Upper lobe of right lung (tissue), 1 donor: ENCODE data around the gene LAMA2. TPM values are rescaled to one million over a fixed set of nuclear protein-coding genes. Genes with fewer than 3 reads are reported as not detected.

ENCODE experiments used
- ATAC-seq: fragments of 200-7000 bp; cut with Tn5 transposase; one replicate; pipeline ENCODE4 v1.9.1; 2020; ENCODE audit warnings: mild to moderate bottlenecking, moderate library complexity
- DNase-seq: peaks from one replicate; pipeline ENCODE4 v3.0.0-alpha.2; 2020
- H3K27ac ChIP-seq: fragments of 200-600 bp; one replicate; pipeline ENCODE4 v1.8.0; 2022
- H3K27me3 ChIP-seq: fragments of 200-600 bp; one replicate; pipeline ENCODE4 v1.8.0; 2022; ENCODE audit warnings: mild to moderate bottlenecking
- H3K36me3 ChIP-seq: fragments of 200-600 bp; one replicate; pipeline ENCODE4 v1.8.0; 2022
- H3K4me1 ChIP-seq: fragments of 200-600 bp; one replicate; pipeline ENCODE4 v1.8.0; 2022
- H3K4me3 ChIP-seq: fragments of 200-600 bp; one replicate; pipeline ENCODE4 v1.8.0; 2022; ENCODE audit warnings: mild to moderate bottlenecking
- H3K9me3 ChIP-seq: fragments of 200-600 bp; one replicate; pipeline ENCODE4 v1.8.0; 2022
- CTCF ChIP-seq: fragments of 200-600 bp; IDR thresholded peaks from one replicate; pipeline ENCODE4 v1.8.0; 2022; ENCODE audit warnings: antibody characterized with exemption
- intact Hi-C: fragments of 100-400 bp; cut with DNase I; formaldehyde crosslinking; loops from one replicate; pipeline ENCODE4 v1.11.0; 2022
- total RNA-seq: library from RNA; stranded (reverse); fragmentation: NEBNext Ultra II Directional; extraction: Animal tissue kit (Norgen Biotek cat#: 25700); gene quantifications from one replicate; pipeline ENCODE4 v1.2.1, GENCODE V29; 2021
- donor health status: DM: no; HTN: yes; CAD: no; lungs with severe emphysema.

The LAMA2 gene
- total RNA-seq, 1 donor from 2014 or later, result 42.1 TPM

DNA sequence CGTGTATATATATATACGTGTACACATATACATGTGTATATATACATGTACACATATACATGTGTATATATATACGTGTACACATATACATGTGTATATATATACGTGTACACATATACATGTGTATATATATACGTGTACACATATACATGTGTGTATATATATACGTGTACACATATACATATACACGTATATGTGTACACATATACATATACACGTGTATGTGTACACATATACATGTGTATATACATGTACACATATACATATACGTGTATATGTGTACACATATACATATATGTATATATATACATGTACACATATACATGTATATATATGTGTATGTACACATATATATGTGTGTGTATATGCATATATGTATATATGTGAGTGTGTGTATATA, 317.2 kb downstream of the LAMA2 start:
- no peak overlapping the region for H3K4me3 ChIP-seq
- no peaks in the 10 kb centered on the region for H3K27me3 ChIP-seq
- no peak for TF ChIP-seq CTCF
- H3K9me3 ChIP-seq, result no peaks in the 10 kb centered on the region
- H3K27ac ChIP-seq, result no peak overlapping the region
- ATAC-seq (no peak), DNase-seq (no peak)
- H3K36me3 ChIP-seq, result no peaks in the 10 kb centered on the region
- no peaks in the 10 kb centered on the region for H3K4me1 ChIP-seq
- intact Hi-C loops, result no loop called here

- intact Hi-C loops, result no loop called here
- no peak for ATAC-seq
- no peaks in the 10 kb centered on the region for H3K36me3 ChIP-seq
- no peak overlapping the region for H3K4me3 ChIP-seq
- H3K27me3 ChIP-seq, result no peaks in the 10 kb centered on the region
- no peak for TF ChIP-seq CTCF
- H3K27ac ChIP-seq, result no peak overlapping the region
- DNase-seq, result no peak
- no peaks in the 10 kb centered on the region for H3K4me1 ChIP-seq
- H3K9me3 ChIP-seq, result no peaks in the 10 kb centered on the region
Measured at GRCh38 chr6:129203190-129203900, 320.4 kb downstream of the LAMA2 start.

GRCh38 chr6:129206821-129207220, 323.9 kb downstream of the LAMA2 start:
- intact Hi-C loops, result no loop called here
- H3K27ac ChIP-seq, result no peak overlapping the region
- H3K27me3 ChIP-seq, result no peaks in the 10 kb centered on the region
- ATAC-seq (no peak), DNase-seq (no peak)
- no peak overlapping the region for H3K4me3 ChIP-seq
- no peaks in the 10 kb centered on the region for H3K36me3 ChIP-seq
- no peak for TF ChIP-seq CTCF
- H3K4me1 ChIP-seq, result no peaks in the 10 kb centered on the region
- H3K9me3 ChIP-seq, result no peaks in the 10 kb centered on the region

- no peak for ATAC-seq
- no peaks in the 10 kb centered on the region for H3K4me1 ChIP-seq
- TF ChIP-seq CTCF, result no peak
- DNase-seq, result no peak
- no peaks in the 10 kb centered on the region for H3K27me3 ChIP-seq
- intact Hi-C loops, result no loop called here
- H3K9me3 ChIP-seq, result no peaks in the 10 kb centered on the region
- H3K36me3 ChIP-seq, result no peaks in the 10 kb centered on the region
- H3K27ac ChIP-seq, result no peak overlapping the region
- no peak overlapping the region for H3K4me3 ChIP-seq
Measured at GRCh38 chr6:129207832-129208231, 324.9 kb downstream of the LAMA2 start.

DNA sequence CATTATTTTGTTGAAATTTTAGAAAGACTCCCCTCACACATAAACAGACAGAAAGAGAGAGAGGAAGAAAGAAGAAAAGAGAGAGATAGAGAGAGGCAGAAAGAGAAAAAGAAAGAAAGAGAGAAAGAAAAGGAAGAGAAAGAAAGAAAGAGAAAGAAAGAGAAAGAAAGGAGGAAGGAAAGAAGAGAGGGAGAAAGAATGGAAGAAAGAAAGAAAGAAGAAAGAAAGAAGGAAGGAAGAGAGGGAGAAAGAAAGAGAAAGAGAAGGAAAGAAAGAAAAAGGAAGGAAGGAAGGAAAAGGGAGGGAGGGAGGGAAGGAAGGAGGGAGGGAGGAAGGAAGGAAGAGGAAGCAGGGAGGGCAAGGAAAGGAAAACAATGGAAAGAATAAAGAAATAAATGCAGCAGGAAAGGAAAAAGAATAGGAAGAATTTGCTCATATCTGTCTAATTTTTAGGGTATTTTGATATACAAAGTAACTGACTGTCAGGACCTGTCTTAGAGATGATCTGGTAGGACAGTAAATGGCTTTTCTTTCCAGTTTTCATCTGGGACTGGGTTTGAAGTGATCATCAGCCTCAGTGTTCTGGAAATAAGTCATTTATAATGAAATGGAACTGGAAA, 325.6 kb downstream of the LAMA2 start:
- H3K4me3 ChIP-seq, result no peak overlapping the region
- no peak overlapping the region for H3K27ac ChIP-seq
- no peaks in the 10 kb centered on the region for H3K27me3 ChIP-seq
- intact Hi-C loops, result no loop called here
- TF ChIP-seq CTCF, result no peak
- ATAC-seq, result no peak
- H3K4me1 ChIP-seq, result no peaks in the 10 kb centered on the region
- DNase-seq, result no peak
- no peaks in the 10 kb centered on the region for H3K9me3 ChIP-seq
- no peaks in the 10 kb centered on the region for H3K36me3 ChIP-seq
